HepG2 (cell line): ENCODE results near the gene JMJD1C.

Experiments
- CTCF ChIP-seq: sonication (generic); formaldehyde crosslinking; IDR thresholded peaks from 2 replicates; pipeline ENCODE4 v1.5.0; 2020; ENCODE audit warnings: mild to moderate bottlenecking, missing genetic modification reagents, moderate library complexity
- MAFK ChIP-seq, 2 experiments: IDR thresholded peaks in 1 of 2; conservative IDR thresholded peaks in 1 of 2; 2 replicates each; pipeline ENCODE4 v1.6.1; 2011; ENCODE audit warnings: improper control_type of control experiment in 2 of 2, low read length in 2 of 2
- MYC ChIP-seq: sonication (generic); formaldehyde crosslinking; IDR thresholded peaks from 2 replicates; pipeline ENCODE4 v1.9.0; 2021; ENCODE audit warnings: missing genetic modification reagents, borderline replicate concordance
- POLR2A ChIP-seq, 2 experiments: IDR thresholded peaks; 2 replicates each; pipeline ENCODE4 v1.6.1; 2011; ENCODE audit warnings: low read depth in 2 of 2, low read length in 2 of 2, mild to moderate bottlenecking in 1 of 2, moderate library complexity in 1 of 2; ENCODE audit not compliant: insufficient read depth in 1 of 2
- RAD21 ChIP-seq: fragments of 450-650 bp; formaldehyde crosslinking; IDR thresholded peaks from 2 replicates; pipeline ENCODE4 v1.5.0; 2020; ENCODE audit warnings: mild to moderate bottlenecking
- TBP ChIP-seq: sonication (generic); formaldehyde crosslinking; IDR thresholded peaks from 2 replicates; pipeline ENCODE4 v1.5.0; 2020; ENCODE audit warnings: missing genetic modification reagents
- ZNF256 ChIP-seq: sonication (generic); formaldehyde crosslinking; conservative IDR thresholded peaks from 2 replicates; pipeline ENCODE4 v1.4.0; 2020; ENCODE audit warnings: missing genetic modification reagents
- TF ChIP-seq, protein P1 (sequence below): sonication (generic); formaldehyde crosslinking; IDR thresholded peaks from 2 replicates; pipeline ENCODE4 v1.5.0; 2020; ENCODE audit warnings: missing genetic modification reagents
- TF ChIP-seq, protein P2 (sequence below): sonication (generic); formaldehyde crosslinking; conservative IDR thresholded peaks from 2 replicates; pipeline ENCODE4 v1.4.0; 2020; ENCODE audit warnings: missing genetic modification reagents
- TF ChIP-seq, protein P3 (sequence below), 2 experiments: fragments of 450-650 bp in 1 of 2; sonication (generic) in 1 of 2; formaldehyde crosslinking; IDR thresholded peaks; 2 replicates each; pipeline versions ENCODE4 v1.5.0 to v1.8.0; 2020 to 2022; ENCODE audit warnings: mild to moderate bottlenecking in 1 of 2, missing genetic modification reagents in 1 of 2
- TF ChIP-seq, protein P4 (sequence below): sonication (generic); formaldehyde crosslinking; conservative IDR thresholded peaks from 2 replicates; pipeline ENCODE4 v1.4.0; 2020; ENCODE audit warnings: missing genetic modification reagents

DNA sequence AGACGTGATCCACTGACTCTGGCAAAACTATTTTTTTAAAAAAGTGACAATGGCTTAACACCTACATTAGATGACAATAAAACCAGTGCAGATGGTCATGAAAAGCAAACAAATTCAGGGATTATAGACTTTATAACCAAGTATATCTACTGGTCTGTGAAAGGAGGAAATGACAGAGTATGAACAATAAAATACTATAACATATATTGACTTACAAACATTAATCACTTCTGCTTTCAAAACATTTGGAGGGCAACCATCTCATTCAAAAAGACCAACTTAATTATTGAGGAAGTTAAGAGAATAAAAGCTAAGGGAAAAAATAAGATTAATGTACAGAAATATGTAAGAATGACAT is 34.8 kb downstream of the JMJD1C start:
- TF ChIP-seq, protein P1, sequence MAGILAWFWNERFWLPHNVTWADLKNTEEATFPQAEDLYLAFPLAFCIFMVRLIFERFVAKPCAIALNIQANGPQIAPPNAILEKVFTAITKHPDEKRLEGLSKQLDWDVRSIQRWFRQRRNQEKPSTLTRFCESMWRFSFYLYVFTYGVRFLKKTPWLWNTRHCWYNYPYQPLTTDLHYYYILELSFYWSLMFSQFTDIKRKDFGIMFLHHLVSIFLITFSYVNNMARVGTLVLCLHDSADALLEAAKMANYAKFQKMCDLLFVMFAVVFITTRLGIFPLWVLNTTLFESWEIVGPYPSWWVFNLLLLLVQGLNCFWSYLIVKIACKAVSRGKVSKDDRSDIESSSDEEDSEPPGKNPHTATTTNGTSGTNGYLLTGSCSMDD (CRISPR knock-in tag): no peak
- TF ChIP-seq, protein P2, sequence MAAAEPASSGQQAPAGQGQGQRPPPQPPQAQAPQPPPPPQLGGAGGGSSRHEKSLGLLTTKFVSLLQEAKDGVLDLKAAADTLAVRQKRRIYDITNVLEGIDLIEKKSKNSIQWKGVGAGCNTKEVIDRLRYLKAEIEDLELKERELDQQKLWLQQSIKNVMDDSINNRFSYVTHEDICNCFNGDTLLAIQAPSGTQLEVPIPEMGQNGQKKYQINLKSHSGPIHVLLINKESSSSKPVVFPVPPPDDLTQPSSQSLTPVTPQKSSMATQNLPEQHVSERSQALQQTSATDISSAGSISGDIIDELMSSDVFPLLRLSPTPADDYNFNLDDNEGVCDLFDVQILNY: no peak
- no peak for TF ChIP-seq TBP (CRISPR knock-in tag)
- TF ChIP-seq, protein P3, sequence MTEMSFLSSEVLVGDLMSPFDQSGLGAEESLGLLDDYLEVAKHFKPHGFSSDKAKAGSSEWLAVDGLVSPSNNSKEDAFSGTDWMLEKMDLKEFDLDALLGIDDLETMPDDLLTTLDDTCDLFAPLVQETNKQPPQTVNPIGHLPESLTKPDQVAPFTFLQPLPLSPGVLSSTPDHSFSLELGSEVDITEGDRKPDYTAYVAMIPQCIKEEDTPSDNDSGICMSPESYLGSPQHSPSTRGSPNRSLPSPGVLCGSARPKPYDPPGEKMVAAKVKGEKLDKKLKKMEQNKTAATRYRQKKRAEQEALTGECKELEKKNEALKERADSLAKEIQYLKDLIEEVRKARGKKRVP (CRISPR knock-in tag; IDR thresholded peaks at IDR 0.05): no peak
- no peak for TF ChIP-seq RAD21 (CRISPR knock-in tag)
- no peak for TF ChIP-seq ZNF256
- TF ChIP-seq, protein P4, sequence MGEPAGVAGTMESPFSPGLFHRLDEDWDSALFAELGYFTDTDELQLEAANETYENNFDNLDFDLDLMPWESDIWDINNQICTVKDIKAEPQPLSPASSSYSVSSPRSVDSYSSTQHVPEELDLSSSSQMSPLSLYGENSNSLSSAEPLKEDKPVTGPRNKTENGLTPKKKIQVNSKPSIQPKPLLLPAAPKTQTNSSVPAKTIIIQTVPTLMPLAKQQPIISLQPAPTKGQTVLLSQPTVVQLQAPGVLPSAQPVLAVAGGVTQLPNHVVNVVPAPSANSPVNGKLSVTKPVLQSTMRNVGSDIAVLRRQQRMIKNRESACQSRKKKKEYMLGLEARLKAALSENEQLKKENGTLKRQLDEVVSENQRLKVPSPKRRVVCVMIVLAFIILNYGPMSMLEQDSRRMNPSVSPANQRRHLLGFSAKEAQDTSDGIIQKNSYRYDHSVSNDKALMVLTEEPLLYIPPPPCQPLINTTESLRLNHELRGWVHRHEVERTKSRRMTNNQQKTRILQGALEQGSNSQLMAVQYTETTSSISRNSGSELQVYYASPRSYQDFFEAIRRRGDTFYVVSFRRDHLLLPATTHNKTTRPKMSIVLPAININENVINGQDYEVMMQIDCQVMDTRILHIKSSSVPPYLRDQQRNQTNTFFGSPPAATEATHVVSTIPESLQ (CRISPR knock-in tag): no peak
- no peak for TF ChIP-seq POLR2A (IDR thresholded peaks at IDR 0.05; ENCODE audit: insufficient read depth in 1 of 2, low read depth in 2 of 2, low read length in 2 of 2)
- no peak for TF ChIP-seq MAFK (conservative IDR thresholded peaks at IDR 0.05 in 1 of 2, IDR thresholded peaks at IDR 0.05 in 1 of 2; ENCODE audit: low read length in 2 of 2)
- no peak for TF ChIP-seq CTCF
- no peak for TF ChIP-seq MYC (CRISPR knock-in tag)
